LNCAP (cell line): ENCODE data around the gene PARD3B.

Source experiments
- CTCF ChIP-seq: fragments of 450-650 bp; IDR thresholded peaks from 2 replicates; pipeline ENCODE4 v1.5.1; 2017; ENCODE audit warnings: mild to moderate bottlenecking

Gene PARD3B

GRCh38 chr2:205593891-205594290 lies 1048.6 kb downstream of the PARD3B start:
- no peak for TF ChIP-seq CTCF

DNA sequence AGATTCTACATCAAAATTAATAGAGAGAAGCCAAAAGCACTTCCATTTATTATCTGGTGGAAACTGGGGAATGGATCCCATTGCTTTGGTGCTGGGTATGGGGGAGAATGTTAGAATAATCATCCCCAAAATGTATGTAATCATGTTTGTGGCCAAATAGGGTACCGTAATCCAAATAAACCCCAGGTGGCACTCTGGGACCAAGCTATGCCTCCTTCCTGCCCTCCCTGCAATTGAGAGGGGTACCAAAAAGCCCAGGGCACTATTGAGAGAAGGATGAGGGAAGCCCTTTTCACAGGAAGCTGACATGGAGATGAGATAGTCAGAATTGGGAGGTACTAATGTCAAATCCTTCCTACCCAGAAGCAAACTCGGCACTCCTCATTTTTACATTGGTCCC lies 1051.3 kb downstream of the PARD3B start:
- no peak for TF ChIP-seq CTCF

DNA sequence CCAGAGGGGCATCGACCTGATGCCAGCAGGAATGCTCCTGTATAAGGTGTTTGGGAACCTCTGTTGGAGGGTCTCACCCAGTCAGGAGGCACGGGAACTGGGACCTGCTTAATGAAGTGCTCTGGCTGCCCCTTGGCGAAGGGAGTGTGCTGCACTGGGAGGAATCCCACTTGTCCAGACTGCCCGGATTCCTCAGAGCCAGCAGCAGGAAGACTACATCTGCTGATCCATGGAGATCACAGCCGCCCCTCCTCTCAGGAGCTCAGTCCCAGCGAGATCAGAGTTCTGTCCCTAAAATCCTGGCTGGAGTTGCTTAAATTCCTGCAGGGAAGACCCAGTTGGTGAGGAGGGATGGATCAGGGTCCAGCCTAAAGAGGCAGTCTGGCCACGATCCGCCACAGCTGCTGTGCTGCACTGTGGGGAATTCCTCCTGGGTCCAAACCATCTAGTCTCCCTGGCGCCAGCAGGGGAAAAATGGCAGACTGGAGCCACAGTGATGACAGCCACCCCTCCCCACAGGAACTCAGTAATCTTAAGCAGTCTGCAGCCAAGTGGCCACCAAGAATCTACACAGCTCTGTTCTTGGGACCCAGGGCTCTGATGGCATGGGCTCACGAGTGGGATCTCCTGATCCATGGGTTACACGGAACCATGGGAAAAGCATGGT lies 1060.5 kb downstream of the PARD3B start:
- no peak for TF ChIP-seq CTCF

- TF ChIP-seq CTCF = no peak
Observed at GRCh38 chr2:205607146-205607545, 1061.9 kb downstream of the PARD3B start.

GRCh38 chr2:205609113-205609512 lies 1063.8 kb downstream of the PARD3B start:
- TF ChIP-seq CTCF = no peak

GRCh38 chr2:205610437-205610836 lies 1065.2 kb downstream of the PARD3B start:
- no peak for TF ChIP-seq CTCF

DNA sequence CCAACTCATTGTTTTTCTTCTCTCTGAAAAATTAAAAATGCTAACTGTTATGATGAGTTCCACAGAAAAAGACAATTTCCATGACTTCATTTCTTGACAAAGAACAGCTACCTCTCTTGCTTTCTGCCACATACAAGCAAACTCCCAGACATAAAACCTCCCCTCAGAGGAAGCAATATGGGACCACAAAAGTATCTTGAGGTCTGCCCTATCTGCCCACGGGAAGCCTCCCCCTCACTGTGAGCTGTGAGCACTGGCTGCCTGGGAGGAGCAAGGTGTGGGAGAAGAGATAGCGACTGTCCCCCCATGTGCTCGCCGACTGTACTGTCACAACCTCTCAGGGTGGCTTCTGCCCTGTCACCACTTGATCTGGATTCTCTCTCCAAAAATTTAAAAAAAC lies 1067.4 kb downstream of the PARD3B start:
- TF ChIP-seq CTCF = no peak

DNA sequence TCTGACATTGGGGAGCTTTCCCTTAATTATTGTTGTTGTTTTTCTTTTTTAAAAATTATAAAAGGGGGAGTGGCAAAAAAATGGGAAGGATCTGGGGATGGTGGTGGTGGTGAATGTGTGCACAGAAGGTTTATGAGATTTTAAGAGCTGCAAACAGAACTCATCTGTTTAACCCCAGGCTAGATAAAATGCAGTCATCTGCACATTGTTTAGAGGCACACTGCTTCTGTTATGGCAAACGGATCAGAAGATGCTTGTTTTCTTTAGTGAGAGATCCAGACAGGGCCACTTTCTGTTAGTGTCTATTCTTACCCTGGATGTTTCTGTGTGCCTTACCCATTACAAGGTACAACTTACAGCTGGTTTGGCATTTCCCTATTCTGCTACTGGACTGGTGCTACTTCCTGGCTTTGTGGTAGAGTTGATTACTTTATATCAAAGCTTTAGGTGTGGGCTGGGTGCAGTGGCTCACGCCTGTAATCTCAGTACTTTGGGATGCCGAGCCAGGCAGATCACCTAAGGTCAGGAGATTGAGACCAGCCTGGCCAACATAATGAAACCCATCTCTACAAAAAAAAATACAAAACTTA lies 1068.8 kb downstream of the PARD3B start:
- no peak for TF ChIP-seq CTCF
